MM.1S (cell line): ENCODE measurements around the gene GDI1.

ENCODE experiments used
- DNase-seq: peaks from one replicate; pipeline ENCODE4 v3.0.0-alpha.2; 2015
- H2AFZ ChIP-seq: fragments of 300-600 bp; sonication (generic); 2 replicates; pipeline ENCODE4 v1.6.0; 2016; ENCODE audit warnings: antibody characterized with exemption, low read length
- H3F3A ChIP-seq: fragments of 300-600 bp; sonication (generic); 2 replicates; pipeline ENCODE4 v1.6.1; 2016; ENCODE audit warnings: mild to moderate bottlenecking, antibody characterized with exemption, low read length, moderate library complexity, mixed read lengths; ENCODE audit not compliant: insufficient read depth
- H3K27ac ChIP-seq: fragments of 300-600 bp; sonication (generic); 2 replicates; pipeline ENCODE4 v1.5.1; 2016; ENCODE audit warnings: mild to moderate bottlenecking, low read length
- H3K27me3 ChIP-seq: fragments of 300-600 bp; sonication (generic); replicated peaks from 2 replicates; pipeline ENCODE4 v1.6.0; 2016; ENCODE audit warnings: low read length; ENCODE audit not compliant: insufficient read depth
- H3K36me3 ChIP-seq: fragments of 300-600 bp; sonication (generic); replicated peaks from 2 replicates; pipeline ENCODE4 v1.6.1; 2016; ENCODE audit warnings: mild to moderate bottlenecking, low read length, mixed read lengths; ENCODE audit not compliant: insufficient read depth
- H3K4me1 ChIP-seq: fragments of 300-600 bp; sonication (generic); 2 replicates; pipeline ENCODE4 v1.6.1; 2016; ENCODE audit warnings: low read length, mixed read lengths
- H3K4me2 ChIP-seq: fragments of 300-600 bp; sonication (generic); 2 replicates; pipeline ENCODE4 v1.6.0; 2016; ENCODE audit warnings: low read depth, low read length
- H3K4me3 ChIP-seq: fragments of 300-600 bp; sonication (generic); 2 replicates; pipeline ENCODE4 v1.5.1; 2016; ENCODE audit warnings: low read length, mixed read lengths
- H3K79me2 ChIP-seq: fragments of 300-600 bp; sonication (generic); 2 replicates; pipeline ENCODE4 v1.6.1; 2016; ENCODE audit warnings: mixed run types, low read length, mixed read lengths
- H3K9ac ChIP-seq: fragments of 300-600 bp; sonication (generic); 2 replicates; pipeline ENCODE4 v1.6.1; 2016; ENCODE audit warnings: low read length, mixed read lengths
- H3K9me2 ChIP-seq: fragments of 300-600 bp; sonication (generic); replicated peaks from 2 replicates; pipeline ENCODE4 v1.6.1; 2016; ENCODE audit warnings: mild to moderate bottlenecking, low read length, mixed read lengths; ENCODE audit not compliant: insufficient read depth
- H3K9me3 ChIP-seq: fragments of 300-600 bp; sonication (generic); replicated peaks from 2 replicates; pipeline ENCODE4 v1.6.1; 2016; ENCODE audit warnings: mild to moderate bottlenecking, low read length, mixed read lengths; ENCODE audit not compliant: insufficient read depth
- H4K20me1 ChIP-seq: fragments of 300-600 bp; sonication (generic); 2 replicates; pipeline ENCODE4 v1.6.1; 2016; ENCODE audit warnings: mild to moderate bottlenecking, low read length, moderate library complexity, mixed read lengths; ENCODE audit not compliant: insufficient read depth
- CTCF ChIP-seq: fragments of 300-600 bp; sonication (generic); IDR thresholded peaks from 2 replicates; pipeline ENCODE4 v1.5.1; 2016; ENCODE audit warnings: antibody characterized with exemption, low read length, mixed read lengths
- EZH2 ChIP-seq: fragments of 300-600 bp; sonication (generic); optimal IDR thresholded peaks from 2 replicates; pipeline ENCODE3; 2017; ENCODE audit warnings: low read depth, mild to moderate bottlenecking, antibody characterized with exemption, low read length, mixed read lengths
- EZH2phosphoT487 ChIP-seq: fragments of 300-600 bp; sonication (generic); IDR thresholded peaks from 2 replicates; pipeline ENCODE4 v1.6.1; 2018; ENCODE audit warnings: antibody characterized with exemption, low read length

The GDI1 gene

GRCh38 chrX:154469880-154470279 lies 32.9 kb downstream of the GDI1 start:
- H2AFZ ChIP-seq, result no peak overlapping the region
- no peak overlapping the region for H3K9ac ChIP-seq

DNA sequence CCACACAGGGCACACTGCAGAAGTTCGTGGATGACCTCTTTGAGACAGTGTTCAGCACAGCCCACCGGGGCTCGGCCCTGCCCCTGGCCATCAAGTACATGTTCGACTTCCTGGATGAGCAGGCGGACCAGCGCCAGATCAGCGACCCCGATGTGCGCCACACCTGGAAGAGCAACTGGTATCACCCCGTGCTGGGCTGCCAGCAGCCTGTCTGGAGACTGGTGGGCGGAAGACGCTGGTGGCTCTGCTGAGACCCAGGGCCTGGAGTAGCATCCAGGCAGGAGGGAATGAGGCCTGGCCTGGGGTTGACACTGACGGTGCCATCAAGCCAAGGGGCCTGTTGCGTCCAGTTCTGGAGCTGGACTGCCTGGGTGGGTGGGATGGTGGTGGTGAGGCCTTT lies 33.5 kb downstream of the GDI1 start:
- Histone ChIP-seq H3K9ac (no peak overlapping the region), H3K27me3 (no peaks in the 10 kb centered on the region), H2AFZ (no peak overlapping the region), H3K36me3 (no peaks in the 10 kb centered on the region), H3K79me2 (no peaks in the 10 kb centered on the region), H3K9me2 (no peaks in the 10 kb centered on the region), H3K4me2 (no peak overlapping the region), H3K9me3 (no peaks in the 10 kb centered on the region), H4K20me1 (no peaks in the 10 kb centered on the region), H3K4me3 (no peak overlapping the region), H3F3A (no peaks in the 10 kb centered on the region), H3K27ac (no peak overlapping the region), H3K4me1 (no peaks in the 10 kb centered on the region)
- no peak for DNase-seq
- no peak for TF ChIP-seq EZH2phosphoT487
- no peak for TF ChIP-seq CTCF
- TF ChIP-seq EZH2, result no peak

More at GRCh38 chrX:154469880-154470279, 32.9 kb downstream of the GDI1 start:
- DNase-seq, result no peak
- TF ChIP-seq CTCF (no peak), EZH2phosphoT487 (no peak), EZH2 (no peak)
- Histone ChIP-seq H3K79me2 (no peaks in the 10 kb centered on the region), H4K20me1 (no peaks in the 10 kb centered on the region), H3K27ac (no peak overlapping the region), H3K36me3 (no peaks in the 10 kb centered on the region), H3K9me2 (no peaks in the 10 kb centered on the region), H3K4me3 (no peak overlapping the region), H3K9me3 (no peaks in the 10 kb centered on the region), H3F3A (no peaks in the 10 kb centered on the region), H3K27me3 (no peaks in the 10 kb centered on the region), H3K4me1 (no peaks in the 10 kb centered on the region), H3K4me2 (no peak overlapping the region)

DNA sequence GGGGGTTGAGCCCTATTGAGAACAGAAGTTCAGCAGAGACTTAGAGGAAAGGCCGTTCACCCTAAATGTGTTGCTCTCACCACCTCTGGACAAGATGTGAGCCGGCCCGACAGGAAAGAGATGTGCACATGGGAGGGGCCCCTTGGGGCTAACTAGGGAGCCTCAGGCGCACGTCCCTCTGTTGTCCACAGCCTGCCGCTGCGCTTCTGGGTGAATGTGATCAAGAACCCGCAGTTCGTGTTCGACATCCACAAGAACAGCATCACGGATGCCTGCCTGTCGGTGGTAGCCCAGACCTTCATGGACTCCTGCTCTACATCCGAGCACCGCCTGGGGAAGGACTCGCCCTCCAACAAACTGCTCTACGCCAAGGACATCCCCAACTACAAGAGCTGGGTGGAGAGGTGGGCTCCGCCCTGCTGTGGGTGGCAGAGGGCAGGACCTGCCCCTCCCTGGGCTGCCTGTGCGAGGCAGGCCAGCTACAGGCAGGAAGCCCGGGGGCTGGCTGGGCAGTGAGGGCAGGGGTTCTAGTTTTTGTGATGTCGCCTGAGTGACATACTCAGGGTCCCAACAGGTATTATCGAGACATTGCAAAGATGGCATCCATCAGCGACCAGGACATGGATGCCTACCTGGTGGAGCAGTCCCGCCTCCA lies 34.1 kb downstream of the GDI1 start:
- Histone ChIP-seq H3K9ac (no peak overlapping the region), H3K4me2 (no peak overlapping the region), H3K9me2 (no peaks in the 10 kb centered on the region), H3F3A (no peaks in the 10 kb centered on the region), H4K20me1 (no peaks in the 10 kb centered on the region), H3K27ac (no peak overlapping the region), H2AFZ (no peak overlapping the region), H3K79me2 (no peaks in the 10 kb centered on the region), H3K4me3 (no peak overlapping the region), H3K9me3 (no peaks in the 10 kb centered on the region), H3K36me3 (no peaks in the 10 kb centered on the region), H3K27me3 (no peaks in the 10 kb centered on the region), H3K4me1 (no peaks in the 10 kb centered on the region)
- TF ChIP-seq EZH2phosphoT487, result no peak
- no peak for TF ChIP-seq CTCF
- no peak for TF ChIP-seq EZH2
- no peak for DNase-seq
